GM20000 (cell line): ENCODE data around the gene MTM1.

ENCODE experiments used
- DNase-seq: peaks from one replicate; pipeline ENCODE4 v3.0.0; 2012; ENCODE audit warnings: low spot score
- TF ChIP-seq, protein P1 (sequence below): IDR thresholded peaks from 2 replicates; pipeline ENCODE4 v1.5.1; 2012; ENCODE audit warnings: mild to moderate bottlenecking, control low read depth; ENCODE audit errors: extremely low read depth, missing control alignments

The MTM1 gene

DNA sequence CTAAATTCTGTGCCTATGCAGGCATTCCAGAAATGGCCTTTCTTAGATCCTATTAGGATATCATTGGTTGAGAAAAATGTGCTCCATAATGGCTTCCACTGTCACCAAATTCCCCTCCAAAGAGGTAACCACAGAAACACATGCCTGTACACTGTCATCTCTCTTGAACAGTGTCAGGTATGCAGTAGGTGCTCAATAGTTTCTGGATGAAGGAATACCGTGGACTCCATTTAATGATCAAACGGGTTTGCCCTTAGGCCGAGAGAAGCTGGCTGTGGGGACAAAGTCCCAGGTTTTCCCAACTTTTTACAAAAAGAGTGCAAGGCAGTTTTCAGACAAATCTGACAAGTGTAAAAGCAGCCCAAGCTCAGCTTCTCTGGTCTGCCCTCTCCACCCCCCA, 16.5 kb upstream of the MTM1 start:
- DNase-seq = no peak
- TF ChIP-seq, protein P1, sequence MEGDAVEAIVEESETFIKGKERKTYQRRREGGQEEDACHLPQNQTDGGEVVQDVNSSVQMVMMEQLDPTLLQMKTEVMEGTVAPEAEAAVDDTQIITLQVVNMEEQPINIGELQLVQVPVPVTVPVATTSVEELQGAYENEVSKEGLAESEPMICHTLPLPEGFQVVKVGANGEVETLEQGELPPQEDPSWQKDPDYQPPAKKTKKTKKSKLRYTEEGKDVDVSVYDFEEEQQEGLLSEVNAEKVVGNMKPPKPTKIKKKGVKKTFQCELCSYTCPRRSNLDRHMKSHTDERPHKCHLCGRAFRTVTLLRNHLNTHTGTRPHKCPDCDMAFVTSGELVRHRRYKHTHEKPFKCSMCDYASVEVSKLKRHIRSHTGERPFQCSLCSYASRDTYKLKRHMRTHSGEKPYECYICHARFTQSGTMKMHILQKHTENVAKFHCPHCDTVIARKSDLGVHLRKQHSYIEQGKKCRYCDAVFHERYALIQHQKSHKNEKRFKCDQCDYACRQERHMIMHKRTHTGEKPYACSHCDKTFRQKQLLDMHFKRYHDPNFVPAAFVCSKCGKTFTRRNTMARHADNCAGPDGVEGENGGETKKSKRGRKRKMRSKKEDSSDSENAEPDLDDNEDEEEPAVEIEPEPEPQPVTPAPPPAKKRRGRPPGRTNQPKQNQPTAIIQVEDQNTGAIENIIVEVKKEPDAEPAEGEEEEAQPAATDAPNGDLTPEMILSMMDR = no peak

DNA sequence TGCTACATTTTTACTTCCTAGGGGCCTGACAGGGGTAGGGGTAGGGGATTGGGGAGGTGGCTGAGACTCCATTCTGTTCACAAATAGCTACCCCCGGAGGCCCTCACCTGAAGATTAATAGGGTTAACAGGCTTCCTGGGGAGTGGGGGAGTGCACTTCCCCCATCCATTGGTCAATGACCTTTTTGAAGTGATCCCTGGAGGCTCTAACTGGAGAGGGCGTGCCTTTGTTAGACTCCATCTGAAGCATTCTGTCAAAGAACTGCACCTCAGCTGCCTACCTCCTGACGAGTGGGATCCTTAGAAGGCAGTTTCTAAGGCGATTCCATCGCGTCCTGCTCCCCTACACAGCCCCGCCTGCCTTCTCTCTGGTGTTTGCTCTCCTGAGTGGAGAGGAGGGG, 10.0 kb upstream of the MTM1 start:
- no peak for DNase-seq
- TF ChIP-seq, protein P1 = no peak

DNA sequence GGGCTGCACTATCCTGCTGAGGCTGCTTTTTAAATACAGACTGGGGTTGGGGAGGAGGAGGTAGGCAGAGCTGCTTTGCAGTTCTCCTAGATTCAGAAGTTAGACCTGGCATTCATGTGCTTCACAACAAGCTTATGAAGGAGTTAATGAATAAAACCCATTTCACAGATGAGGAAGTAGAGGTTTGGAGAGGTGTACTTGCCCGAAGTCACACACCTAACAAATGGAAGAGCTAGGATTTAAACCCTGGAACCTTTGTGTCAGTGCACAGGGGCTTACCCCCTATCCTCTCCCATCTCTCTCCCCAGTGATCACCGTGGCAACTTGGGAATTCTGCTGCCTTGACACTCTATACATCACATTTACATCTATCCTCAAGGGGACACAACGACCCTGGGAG, 3.6 kb upstream of the MTM1 start:
- TF ChIP-seq, protein P1 = no peak
- DNase-seq = no peak

DNA sequence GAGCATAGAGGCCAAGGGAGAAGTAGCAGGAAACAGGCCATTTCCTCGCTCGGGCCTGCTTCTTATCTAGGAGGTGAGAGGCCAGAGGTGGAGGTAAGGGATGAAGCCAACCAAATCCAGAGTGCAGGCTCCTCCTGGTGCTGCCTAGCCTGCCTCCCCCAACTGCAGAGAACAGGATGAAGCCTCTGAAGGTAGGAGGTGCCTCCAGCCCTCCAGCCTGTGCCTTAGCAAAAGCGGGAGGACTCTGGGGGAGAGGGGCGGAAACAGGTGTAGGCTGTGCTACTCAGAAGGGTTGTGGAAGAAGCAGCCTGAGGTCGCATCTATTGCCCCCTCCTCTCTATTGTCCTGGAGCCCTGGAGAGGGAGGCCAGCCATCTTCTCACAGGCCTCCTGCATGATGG, 2.9 kb upstream of the MTM1 start:
- TF ChIP-seq, protein P1 = no peak
- no peak for DNase-seq

DNA sequence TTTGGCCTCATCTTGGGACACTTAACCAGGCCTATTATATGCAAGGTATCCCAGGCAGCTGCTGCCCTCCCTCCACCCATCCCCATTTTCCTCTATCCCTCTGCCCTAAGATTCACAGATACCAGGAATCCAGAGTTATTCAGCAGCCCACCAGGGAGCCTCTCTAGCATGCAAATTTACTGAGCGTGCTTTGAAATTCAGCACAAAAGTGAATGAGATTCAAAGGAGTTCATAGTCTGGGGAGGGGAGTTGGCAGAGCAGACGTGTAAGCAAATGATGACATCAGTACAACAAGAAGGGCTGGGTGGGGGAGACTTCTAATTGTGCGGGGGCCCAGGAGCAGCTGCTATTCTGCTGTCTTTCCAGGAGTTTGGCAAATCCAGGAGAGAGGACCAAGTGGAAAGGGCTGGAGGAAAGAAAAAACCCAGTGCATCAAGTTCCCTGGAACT, 1.7 kb upstream of the MTM1 start:
- DNase-seq = no peak
- TF ChIP-seq, protein P1 = no peak

DNA sequence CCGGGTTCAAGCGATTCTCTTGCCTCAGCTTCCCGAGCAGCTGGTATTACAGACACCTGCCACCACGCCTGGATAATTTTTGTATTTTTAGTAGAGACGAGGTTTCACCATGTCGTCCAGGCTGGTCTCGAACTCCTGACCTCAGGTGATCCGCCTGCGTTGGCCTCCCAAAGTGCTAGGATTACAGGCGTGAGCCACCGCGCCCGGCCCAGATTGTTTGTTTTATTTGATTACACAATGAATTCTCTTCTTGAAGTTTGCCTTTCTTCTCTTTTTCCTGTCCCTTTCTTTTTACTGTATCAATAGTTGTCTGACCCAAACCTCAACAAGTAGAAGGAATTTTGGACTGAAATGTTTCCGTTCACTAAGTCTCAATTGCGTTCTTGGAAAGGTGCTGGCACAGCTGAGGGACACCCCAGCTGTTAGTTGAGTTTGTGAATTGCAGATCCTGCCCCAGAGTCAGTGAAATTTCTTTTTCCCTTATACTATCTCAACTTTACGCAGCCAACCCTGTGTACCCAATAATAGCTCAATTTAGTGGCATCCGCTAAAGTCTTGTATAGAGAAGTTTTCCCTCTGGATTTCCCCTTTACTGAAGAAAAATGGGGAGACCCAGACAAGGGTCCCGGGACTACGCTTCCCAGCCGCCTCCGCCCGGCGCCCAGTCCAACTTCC, 639 bp upstream of the MTM1 start:
- TF ChIP-seq, protein P1 = no peak
- DNase-seq = no peak

DNA sequence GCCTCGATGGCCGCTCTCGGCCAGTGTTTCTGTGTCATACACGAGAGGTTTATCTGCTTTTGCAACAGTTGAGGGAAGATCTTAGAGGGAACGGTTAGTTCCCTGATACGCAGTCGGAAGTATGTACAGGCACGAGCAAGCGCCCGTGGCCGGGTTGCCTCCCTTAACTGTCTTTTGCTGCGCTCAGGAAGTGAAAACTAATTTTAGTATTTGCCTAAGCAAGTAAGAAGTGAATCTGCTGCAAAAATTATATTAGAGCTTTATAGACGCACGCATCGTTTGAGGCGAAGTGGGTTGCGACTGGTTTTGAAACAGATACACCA, 695 bp downstream of the MTM1 start:
- TF ChIP-seq, protein P1 = no peak
- DNase-seq = peak; percentile 30
